A673 (cell line): ENCODE measurements around the gene AKAP8. TPM values are rescaled to one million over a fixed set of nuclear protein-coding genes. Genes with fewer than 3 reads are reported as not detected.
"Not testable (repeated sequence)": the region's sequence is repeated elsewhere in the genome, so short reads cannot be mapped to it uniquely, and the experiment has no call there.

Experiments used
- BruUV-seq: library from RNA; stranded (reverse); fragments of 400-500 nt; replicated peaks from 2 replicates; lab custom pipeline; 2021; lab: Mats Ljungman, UMichigan
- CTCF ChIA-PET: fragments of 300-600 bp; sonication (Branson Sonifier 250); formaldehyde crosslinking; loops from one replicate; lab custom pipeline; 2022; ENCODE audit warnings: antibody characterized with exemption; lab: Charles Lee
- POLR2A ChIA-PET: fragments of 300-600 bp; sonication (Branson Sonifier 250); formaldehyde crosslinking; loops from one replicate; lab custom pipeline; 2022; ENCODE audit warnings: antibody characterized with exemption; ENCODE audit not compliant: low non-redundant PET; lab: Charles Lee
- DNase-seq: peaks from one replicate; pipeline ENCODE4 v3.0.0-alpha.2; 2015; ENCODE audit warnings: low spot score
- H3K27ac ChIP-seq: fragments of 200-600 bp; sonication (generic); 2 replicates; pipeline ENCODE4 v1.5.1; 2016; ENCODE audit warnings: mixed run types, low read depth, mild to moderate bottlenecking, mixed read lengths, antibody characterized with exemption, low read length; ENCODE audit not compliant: poor library complexity, severe bottlenecking
- H3K27me3 ChIP-seq: fragments of 200-600 bp; sonication (generic); replicated peaks from 2 replicates; pipeline ENCODE4 v1.6.1; 2017; ENCODE audit warnings: mixed run types, low read depth, mild to moderate bottlenecking, mixed read lengths, antibody characterized with exemption, low read length; ENCODE audit not compliant: insufficient read depth, poor library complexity
- H3K36me3 ChIP-seq: fragments of 200-600 bp; sonication (generic); 2 replicates; pipeline ENCODE4 v1.6.1; 2016; ENCODE audit warnings: mixed run types, mild to moderate bottlenecking, mixed read lengths, antibody characterized with exemption, low read length; ENCODE audit not compliant: insufficient read depth, poor library complexity, severe bottlenecking
- H3K4me1 ChIP-seq: fragments of 200-600 bp; sonication (generic); 2 replicates; pipeline ENCODE4 v1.6.1; 2017; ENCODE audit warnings: mixed run types, mild to moderate bottlenecking, mixed read lengths, antibody characterized with exemption, low read length; ENCODE audit not compliant: insufficient read depth, poor library complexity, severe bottlenecking
- H3K4me3 ChIP-seq: fragments of 200-600 bp; sonication (generic); 2 replicates; pipeline ENCODE4 v1.5.1; 2016; ENCODE audit warnings: low read depth, mixed run types, mild to moderate bottlenecking, mixed read lengths, low read length; ENCODE audit not compliant: poor library complexity, severe bottlenecking
- H3K9me3 ChIP-seq: fragments of 200-600 bp; sonication (generic); 2 replicates; pipeline ENCODE4 v1.6.1; 2016; ENCODE audit warnings: mixed run types, low read depth, mild to moderate bottlenecking, mixed read lengths, antibody characterized with exemption, low read length; ENCODE audit not compliant: poor library complexity, severe bottlenecking
- EZH2 ChIP-seq: fragments of 200-600 bp; sonication (generic); IDR thresholded peaks from 2 replicates; pipeline ENCODE4 v1.6.1; 2017; ENCODE audit warnings: borderline replicate concordance, low read depth, mild to moderate bottlenecking, mixed read lengths, antibody characterized with exemption, low read length; ENCODE audit not compliant: poor library complexity, severe bottlenecking
- intact Hi-C: fragments of 100-400 bp; cut with micrococcal nuclease; formaldehyde crosslinking; loops from one replicate; pipeline ENCODE4 v1.10.0; 2022; ENCODE audit not compliant: unreplicated experiment
- total RNA-seq: library from RNA; stranded (reverse); gene quantifications from 2 replicates; pipeline ENCODE4 v1.2.3, GENCODE V29; 2021
- TF ChIP-seq, protein P1 (sequence below): fragments of 300-800, 200-600 bp; sonication (generic); conservative IDR thresholded peaks from 2 replicates; pipeline ENCODE4 v1.5.1; 2017; ENCODE audit warnings: low read depth, mild to moderate bottlenecking, antibody characterized with exemption, low read length, moderate library complexity, mixed read lengths

AKAP8 gene
- total RNA-seq, 1 experiment from 2014 or later: 48.4 TPM

GRCh38 chr19:15396436-15396835 lies 16.8 kb upstream of the AKAP8 start:
- ChIA-PET POLR2A (no interaction called here), CTCF (no interaction called here)
- Histone ChIP-seq H3K4me3 (no peak overlapping the region), H3K36me3 (peaks cover 83% of the 10 kb centered on the region), H3K9me3 (no peaks in the 10 kb centered on the region), H3K27ac (no peak overlapping the region), H3K4me1 (no peaks in the 10 kb centered on the region), H3K27me3 (no peaks in the 10 kb centered on the region)
- no peak for TF ChIP-seq EZH2
- TF ChIP-seq, protein P1, sequence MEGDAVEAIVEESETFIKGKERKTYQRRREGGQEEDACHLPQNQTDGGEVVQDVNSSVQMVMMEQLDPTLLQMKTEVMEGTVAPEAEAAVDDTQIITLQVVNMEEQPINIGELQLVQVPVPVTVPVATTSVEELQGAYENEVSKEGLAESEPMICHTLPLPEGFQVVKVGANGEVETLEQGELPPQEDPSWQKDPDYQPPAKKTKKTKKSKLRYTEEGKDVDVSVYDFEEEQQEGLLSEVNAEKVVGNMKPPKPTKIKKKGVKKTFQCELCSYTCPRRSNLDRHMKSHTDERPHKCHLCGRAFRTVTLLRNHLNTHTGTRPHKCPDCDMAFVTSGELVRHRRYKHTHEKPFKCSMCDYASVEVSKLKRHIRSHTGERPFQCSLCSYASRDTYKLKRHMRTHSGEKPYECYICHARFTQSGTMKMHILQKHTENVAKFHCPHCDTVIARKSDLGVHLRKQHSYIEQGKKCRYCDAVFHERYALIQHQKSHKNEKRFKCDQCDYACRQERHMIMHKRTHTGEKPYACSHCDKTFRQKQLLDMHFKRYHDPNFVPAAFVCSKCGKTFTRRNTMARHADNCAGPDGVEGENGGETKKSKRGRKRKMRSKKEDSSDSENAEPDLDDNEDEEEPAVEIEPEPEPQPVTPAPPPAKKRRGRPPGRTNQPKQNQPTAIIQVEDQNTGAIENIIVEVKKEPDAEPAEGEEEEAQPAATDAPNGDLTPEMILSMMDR: no peak
- BruUV-seq: no TSS peak
- DNase-seq: no peak
- intact Hi-C loops: no loop called here

DNA sequence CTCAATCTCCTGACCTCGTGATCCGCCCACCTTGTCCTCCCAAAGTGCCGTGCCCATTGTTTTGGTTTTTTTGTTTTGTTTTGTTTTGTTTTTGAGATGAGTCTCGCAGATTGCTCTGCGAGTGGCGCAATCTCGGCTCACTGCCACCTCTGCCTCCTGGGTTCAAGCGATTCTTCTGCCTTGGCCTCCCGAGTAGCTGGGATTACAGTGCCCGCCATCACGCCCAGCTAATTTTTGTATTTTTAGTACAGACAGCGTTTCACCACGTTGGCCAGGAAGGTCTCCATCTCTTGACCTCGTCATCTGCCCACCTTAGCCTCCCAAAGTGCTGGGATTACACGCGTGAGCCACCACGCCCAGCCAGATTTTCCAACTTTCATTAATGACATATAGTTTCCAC lies 15.7 kb upstream of the AKAP8 start:
- POLR2A ChIA-PET, BruUV-seq, H3K4me3 ChIP-seq, H3K4me1 ChIP-seq, intact Hi-C loops, H3K27me3 ChIP-seq, CTCF ChIA-PET, H3K9me3 ChIP-seq, H3K27ac ChIP-seq, DNase-seq: not testable (repeated sequence)
- peaks cover 75% of the 10 kb centered on the region for H3K36me3 ChIP-seq

DNA sequence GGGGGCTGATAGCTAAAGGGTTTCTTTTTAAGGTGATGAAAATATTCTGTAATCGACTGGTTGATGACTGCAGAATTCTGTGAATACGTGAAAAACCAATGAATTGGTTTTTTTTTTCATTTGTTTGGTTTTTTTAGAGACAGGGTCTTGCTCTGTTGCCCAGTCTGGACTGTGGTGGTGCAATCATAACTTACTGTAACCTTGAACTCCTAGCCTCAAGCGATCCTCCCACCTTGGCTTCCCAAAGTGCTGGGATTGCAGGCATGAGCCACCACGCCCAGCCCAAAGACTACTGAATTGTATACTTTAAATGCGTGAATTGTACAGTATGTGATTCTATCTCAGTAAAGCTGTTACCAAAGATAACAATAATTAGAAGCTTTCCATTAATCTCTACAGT lies 14.8 kb upstream of the AKAP8 start:
- TF ChIP-seq, protein P1: no peak
- TF ChIP-seq EZH2: no peak
- Histone ChIP-seq H3K27me3 (no peaks in the 10 kb centered on the region), H3K4me3 (no peak overlapping the region), H3K36me3 (peaks cover 71% of the 10 kb centered on the region), H3K27ac (no peak overlapping the region), H3K4me1 (peaks cover 5% of the 10 kb centered on the region), H3K9me3 (no peaks in the 10 kb centered on the region)
- intact Hi-C loops: no loop called here
- ChIA-PET POLR2A (no interaction called here), CTCF (no interaction called here)
- DNase-seq: no peak
- BruUV-seq: no TSS peak

DNA sequence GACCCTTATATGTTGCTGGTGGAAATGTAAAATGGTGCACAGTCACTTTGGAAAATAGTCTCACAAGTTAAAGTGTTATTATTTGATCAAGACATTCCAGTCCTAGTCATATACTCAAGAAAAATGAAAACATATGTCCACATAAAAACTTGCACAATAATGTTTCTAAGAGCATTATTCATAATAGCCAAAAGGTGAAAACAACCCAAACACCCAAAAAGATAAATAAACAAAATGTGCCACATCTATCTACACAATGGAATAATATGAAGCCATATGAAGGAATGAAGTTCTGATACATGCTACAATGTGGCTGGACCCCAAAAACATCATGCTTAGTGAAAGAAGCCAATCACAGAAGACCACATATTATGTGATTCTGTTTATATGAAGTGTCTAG lies 14.4 kb upstream of the AKAP8 start:
- H3K36me3 ChIP-seq: peaks cover 66% of the 10 kb centered on the region
- no peak for DNase-seq
- H3K4me3 ChIP-seq: no peak overlapping the region
- no TSS peak for BruUV-seq
- ChIA-PET CTCF (no interaction called here), POLR2A (no interaction called here)
- TF ChIP-seq, protein P1: no peak
- no peak for TF ChIP-seq EZH2
- no peaks in the 10 kb centered on the region for H3K27me3 ChIP-seq
- peaks cover 5% of the 10 kb centered on the region for H3K4me1 ChIP-seq
- intact Hi-C loops: no loop called here
- H3K9me3 ChIP-seq: no peaks in the 10 kb centered on the region
- H3K27ac ChIP-seq: no peak overlapping the region
